Measurements from ENCODE around the gene RINL.

Gene RINL

DNA sequence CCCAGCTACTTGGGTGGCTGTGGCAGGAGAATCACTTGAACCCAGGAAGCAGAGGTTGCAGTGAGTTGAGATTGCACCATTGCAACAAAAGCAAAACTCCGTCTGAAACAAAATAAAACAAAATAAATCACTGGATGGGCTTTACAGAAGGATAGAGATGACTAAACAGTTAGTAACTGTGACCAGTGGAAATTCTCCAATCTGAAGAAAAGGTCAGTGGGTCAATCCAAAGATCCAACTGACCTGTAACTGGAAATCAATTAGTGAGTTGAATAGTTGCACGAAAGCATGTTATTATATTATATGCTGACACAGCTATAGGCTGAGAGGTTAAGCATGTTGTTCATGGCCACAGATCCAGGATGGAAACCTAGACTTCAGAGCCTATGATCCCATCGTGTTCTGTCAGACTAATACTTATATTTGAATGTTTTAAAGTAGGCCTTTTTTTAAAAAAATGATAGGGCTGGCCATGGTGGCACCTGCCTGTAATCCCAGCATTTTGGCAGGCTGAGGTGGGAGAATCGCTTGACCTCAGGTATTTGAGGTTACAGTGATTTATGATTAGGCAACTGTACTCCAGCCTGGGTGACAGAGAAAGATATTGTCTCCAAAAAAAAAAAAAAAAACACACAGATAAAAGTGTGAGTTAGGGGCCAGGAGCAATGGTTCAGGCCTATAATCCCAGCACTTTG, 47.9 kb downstream of the RINL start:
- TF ChIP-seq GATA2 (IDR thresholded peaks at IDR 0.05; ENCODE audit: low read depth, low read length) (no peak), GATA3 (IDR thresholded peaks at IDR 0.05; ENCODE audit: low read depth, low read length) (no peak)

DNA sequence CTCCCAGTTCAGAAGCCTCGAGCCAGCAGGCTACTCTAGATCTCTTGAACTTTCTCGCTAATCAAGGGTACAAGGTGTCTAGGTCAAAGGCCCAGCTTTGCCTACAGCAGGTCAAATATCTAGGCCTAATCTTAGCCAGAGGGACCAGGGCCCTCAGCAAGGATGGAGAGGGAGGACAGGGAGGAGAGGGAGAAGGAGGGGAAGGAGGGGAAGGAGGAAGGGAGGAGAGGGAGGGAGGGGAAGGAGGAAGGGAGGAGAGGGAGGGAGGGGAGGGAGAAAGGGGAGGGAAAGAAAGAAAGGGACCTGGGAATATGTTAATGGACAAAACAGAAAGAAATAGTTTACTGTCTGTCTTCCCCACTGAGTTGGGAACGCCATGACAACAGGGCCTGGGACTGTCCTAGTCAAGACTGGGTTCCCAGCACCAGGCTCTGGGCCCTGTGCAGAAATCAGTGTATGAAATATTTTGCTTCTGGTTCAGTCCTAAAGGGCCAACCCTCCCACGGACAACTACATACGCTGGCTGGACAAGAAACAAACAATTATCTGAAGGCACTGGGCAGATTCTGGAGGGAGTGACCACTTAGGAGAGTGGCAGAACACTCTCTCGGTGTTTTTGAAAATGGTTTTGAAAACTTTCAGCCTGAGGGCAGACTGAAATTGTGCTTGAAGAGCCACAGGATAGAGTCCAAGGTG, 51.1 kb downstream of the RINL start:
- no peak for TF ChIP-seq GATA3 (IDR thresholded peaks at IDR 0.05; ENCODE audit: low read depth, low read length)
- TF ChIP-seq GATA2 (IDR thresholded peaks at IDR 0.05; ENCODE audit: low read depth, low read length), result no peak

DNA sequence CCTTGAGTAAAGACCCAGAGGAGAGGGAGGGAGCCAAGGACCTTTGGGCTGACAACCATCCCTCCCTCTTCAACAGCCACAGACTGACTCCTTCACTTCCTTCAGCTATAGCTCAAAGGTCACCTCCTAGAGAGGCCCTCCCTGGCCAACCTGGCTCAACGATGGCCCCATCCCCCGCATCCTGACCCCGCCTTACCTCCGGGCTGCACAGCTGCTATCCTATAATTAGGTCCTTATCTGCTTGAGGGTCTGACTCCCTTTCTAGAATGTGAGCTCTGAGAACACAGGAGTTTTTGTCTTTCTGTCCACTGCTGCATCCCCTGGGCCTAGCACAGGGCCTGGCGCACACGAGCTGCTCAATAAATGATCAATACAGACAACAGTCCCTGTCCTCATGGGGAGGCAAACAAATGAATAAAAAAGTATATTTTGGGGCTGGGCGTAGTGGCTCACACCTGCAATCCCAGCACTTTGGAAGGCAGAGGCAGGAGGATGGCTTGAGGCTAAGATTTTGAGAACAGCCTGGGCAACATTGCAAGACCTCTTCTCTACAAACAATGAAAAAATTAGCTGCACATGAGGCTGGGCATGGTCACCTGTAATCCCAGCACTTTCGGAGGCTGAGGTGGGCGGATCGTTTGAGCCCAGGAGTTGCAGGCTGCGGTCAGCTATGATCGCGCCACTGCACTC, 58.7 kb downstream of the RINL start:
- TF ChIP-seq GATA3 (IDR thresholded peaks at IDR 0.05; ENCODE audit: low read depth, low read length), result no peak
- no peak for TF ChIP-seq GATA2 (IDR thresholded peaks at IDR 0.05; ENCODE audit: low read depth, low read length)

Data from SH-SY5Y (cell line).